ENCODE measurements around the gene GYPA.
"Not testable (repeated sequence)": the region's sequence is repeated elsewhere in the genome, so short reads cannot be mapped to it uniquely, and the experiment has no call there.

The GYPA gene

GRCh38 chr4:144060234-144060859, 80.2 kb downstream of the GYPA start:
- not testable (repeated sequence) for H3K27me3 ChIP-seq, H3K4me2 ChIP-seq

More at GRCh38 chr4:144060234-144060859, 80.2 kb downstream of the GYPA start:
- H3K27ac ChIP-seq, H3K9ac ChIP-seq, H3K4me1 ChIP-seq, H3K36me3 ChIP-seq, H4K20me1 ChIP-seq, H3K4me3 ChIP-seq: not testable (repeated sequence)
- peaks cover 16% of the 10 kb centered on the region for H3K9me3 ChIP-seq
